IPS DF 4.7 (cell line): ENCODE measurements around the gene GNG2.
"Not testable (repeated sequence)": the region's sequence is repeated elsewhere in the genome, so short reads cannot be mapped to it uniquely, and the experiment has no call there.

Experiments used
- DNase-seq: peaks from one replicate; pipeline ENCODE4 v3.0.0-alpha.2; 2013; ENCODE audit warnings: low spot score; ENCODE audit errors: extremely low read depth

Gene GNG2

GRCh38 chr14:51884086-51884927, 23.9 kb downstream of the GNG2 start:
- DNase-seq: no peak

DNA sequence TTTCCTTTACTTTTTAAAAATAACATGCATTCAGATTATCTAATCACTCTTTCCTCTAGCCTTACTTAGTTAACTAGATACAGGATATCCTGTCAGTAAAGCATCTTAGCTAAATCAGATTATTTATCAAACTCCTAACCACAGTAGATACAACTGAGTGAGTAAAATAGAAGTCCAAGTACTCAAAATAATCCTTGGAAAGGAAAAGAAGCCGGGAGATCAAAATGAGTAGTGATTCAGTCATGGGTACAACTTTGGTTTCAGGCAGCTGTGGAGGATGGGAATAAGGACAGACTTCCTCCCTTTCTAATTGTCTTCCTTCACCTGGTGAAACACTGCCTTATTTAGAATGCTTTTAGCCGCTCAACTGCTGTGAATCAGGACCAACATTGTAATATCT, 29.4 kb downstream of the GNG2 start:
- DNase-seq: no peak

DNA sequence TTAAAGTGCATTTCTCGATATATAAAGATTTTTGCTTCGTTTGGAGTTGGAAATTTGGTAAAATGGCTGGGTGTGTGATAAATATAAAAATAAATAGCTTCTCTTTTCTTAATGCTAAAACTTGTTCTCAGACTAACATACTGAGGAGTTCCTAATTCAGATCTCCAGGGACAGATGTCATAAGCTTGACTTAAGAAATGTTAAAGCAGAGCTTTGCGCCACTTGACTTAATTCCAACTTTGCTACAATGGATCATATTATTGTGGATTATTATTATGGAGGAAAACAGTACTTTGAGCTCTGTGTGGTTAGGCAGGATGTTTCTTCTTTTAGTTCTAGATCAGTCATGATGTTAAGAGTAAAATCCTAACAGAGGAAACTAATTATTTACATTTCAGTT, 33.8 kb downstream of the GNG2 start:
- DNase-seq: no peak

- DNase-seq: no peak
Observed at GRCh38 chr14:51895375-51895774, 35.0 kb downstream of the GNG2 start.

GRCh38 chr14:51897791-51898355, 37.5 kb downstream of the GNG2 start:
- no peak for DNase-seq

DNA sequence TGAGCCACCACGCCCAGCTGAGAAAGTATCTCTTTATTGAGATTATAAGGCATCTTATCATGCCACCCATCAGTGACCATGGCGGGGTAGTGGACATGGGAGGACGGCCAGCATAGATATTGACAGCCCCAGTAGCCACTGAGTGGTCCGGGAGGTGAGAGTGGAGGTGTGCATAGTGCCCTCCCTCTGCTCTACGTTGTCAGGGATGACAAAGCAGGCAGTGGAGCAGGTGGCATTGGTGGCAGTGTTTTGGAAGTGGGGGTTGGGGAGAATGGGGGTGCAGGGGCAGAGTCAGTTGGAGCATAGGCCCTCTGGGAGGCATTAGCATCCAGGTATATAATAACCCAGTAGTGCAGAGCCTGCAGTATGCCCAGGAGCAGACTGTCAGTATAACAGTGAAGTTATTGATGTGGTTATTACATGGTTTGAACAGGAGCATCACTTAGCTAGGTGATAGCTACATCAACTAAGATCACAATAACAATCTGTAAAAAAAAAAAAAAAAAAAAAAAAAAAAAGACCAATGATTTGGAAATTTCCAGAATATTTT, 41.1 kb downstream of the GNG2 start:
- no peak for DNase-seq

DNA sequence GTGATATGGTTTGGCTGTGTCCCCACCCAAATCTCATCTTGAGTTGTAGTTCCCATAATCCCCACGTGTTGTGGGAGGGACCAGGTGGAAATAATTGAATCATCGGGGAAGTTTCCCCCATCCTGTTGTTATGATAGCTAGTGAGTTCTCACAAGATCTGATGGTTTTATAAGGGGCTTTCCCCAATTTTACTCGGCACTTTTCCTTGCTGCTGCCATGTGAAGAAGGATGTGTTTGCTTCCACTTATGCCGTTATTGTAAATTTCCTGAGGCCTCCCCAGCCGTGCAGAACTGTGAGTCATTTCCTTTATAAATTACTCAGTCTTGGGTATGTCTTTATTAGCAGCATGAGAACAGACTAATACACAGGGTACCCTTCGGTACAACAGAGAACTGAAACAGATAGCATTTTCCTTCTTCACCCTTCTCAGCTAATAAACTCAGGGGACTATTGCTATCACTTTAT, 45.3 kb downstream of the GNG2 start:
- not testable (repeated sequence) for DNase-seq

- DNase-seq: no peak
Observed at GRCh38 chr14:51908086-51908485, 47.7 kb downstream of the GNG2 start.

DNA sequence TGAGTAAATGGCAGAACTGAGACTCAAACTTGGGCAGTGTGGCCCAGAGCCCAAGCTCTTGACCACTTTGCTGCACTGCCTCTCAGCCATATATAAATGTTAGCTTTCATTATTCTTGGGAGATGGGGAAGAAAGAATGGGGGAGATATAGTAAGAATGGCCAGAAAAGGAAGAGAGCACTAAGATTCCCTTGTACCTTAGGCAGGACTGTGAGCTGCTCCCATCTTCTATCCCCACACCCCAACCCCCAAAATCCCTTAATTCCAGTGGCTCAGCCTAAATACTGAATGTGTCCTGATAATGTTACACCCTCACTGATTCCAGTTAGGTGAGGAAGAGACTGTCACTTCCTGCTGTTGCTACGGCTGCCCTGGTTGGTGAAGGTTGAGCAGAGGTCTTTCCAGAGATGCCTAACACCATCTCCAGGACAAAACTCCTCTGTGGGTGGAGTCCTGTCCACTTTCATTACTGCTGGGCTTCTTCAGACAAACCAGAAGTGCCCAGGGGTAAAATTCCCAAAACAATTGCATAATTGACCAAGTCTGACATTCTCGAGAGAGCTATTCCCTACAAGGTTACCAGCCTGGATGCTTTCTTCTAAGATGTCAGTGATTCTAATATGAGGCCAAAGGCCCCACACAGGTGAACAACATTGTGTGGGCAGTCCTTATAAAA, 51.8 kb downstream of the GNG2 start:
- no peak for DNase-seq

DNA sequence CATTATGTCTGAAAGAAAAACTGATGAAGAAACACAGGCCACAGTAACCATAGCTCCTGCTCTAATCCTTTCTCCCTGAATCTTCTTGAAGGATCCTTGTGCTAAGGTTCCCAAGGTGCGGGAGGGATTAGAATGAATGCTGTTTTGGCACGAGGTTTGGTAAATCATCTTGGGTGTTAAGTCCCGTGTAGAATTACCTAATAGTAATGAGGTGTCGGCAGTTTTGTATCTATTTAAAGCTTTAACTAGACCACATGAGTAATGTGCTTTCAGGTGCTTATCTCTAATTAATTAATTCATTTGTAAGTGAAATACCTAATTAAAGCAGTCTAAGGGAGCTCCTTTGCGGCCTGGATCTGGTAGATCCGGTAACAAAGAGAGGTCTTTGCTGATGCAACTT, 53.9 kb downstream of the GNG2 start:
- DNase-seq: no peak

DNA sequence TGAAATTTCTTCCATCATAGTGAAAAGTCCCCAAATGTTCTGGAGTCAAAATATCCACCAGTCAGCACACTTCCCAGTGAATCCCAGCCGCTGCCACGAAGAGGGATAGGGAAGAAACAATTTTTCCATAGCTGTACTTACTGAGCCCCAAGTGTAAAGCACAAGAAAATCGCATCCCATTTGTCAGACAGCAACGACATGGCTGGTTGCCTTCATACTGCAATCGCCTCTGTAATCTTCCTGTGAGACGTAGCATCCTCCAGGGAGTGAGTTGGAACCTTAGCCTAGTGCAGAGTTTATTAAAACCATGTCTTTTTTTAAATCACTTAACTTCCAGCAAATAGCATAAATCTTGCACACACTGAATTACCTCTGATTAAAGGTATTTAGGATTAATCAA, 56.8 kb downstream of the GNG2 start:
- DNase-seq: no peak

DNA sequence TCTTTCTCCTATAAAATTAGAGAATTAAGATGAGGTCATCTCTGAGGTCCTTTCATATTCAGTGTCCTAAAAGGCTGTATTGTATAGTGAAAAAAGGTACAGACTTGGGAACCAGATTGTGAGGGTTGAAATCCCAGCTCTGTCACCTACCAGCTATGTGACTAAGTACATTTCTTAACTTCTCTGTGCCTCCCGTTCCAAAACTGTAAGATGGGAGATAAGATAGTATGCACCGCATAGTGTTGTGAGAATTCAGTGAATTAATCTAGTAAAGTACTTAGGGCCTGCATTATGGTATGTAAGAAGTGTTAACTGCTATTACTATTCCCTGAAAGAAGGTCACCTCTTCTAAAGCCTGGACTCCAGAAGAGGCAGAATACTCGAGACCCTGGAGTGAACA, 60.6 kb downstream of the GNG2 start:
- DNase-seq: no peak

DNA sequence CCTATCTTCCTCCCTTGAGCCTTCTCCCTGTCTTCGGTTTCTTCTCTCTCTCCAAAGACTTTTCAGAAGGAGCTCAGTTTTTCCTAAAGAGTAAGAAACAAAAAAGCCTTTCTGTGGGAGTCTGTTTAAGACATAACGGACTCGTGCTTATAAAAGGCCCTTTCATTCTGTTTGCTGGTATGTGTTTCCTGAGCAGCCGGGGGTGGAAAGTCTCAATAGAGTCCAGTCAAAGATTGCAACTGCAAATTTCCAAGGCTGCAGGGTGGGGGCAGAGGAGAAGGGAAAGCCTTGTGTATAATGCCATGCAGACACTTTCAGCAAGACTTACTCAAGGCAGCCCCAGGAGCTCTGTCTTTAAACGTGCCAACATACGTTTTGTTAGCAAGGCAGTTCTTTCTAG, 62.2 kb downstream of the GNG2 start:
- DNase-seq: no peak

- DNase-seq: no peak
Observed at GRCh38 chr14:51924600-51924999, 64.2 kb downstream of the GNG2 start.

- no peak for DNase-seq
Observed at GRCh38 chr14:51925980-51926379, 65.6 kb downstream of the GNG2 start.

DNA sequence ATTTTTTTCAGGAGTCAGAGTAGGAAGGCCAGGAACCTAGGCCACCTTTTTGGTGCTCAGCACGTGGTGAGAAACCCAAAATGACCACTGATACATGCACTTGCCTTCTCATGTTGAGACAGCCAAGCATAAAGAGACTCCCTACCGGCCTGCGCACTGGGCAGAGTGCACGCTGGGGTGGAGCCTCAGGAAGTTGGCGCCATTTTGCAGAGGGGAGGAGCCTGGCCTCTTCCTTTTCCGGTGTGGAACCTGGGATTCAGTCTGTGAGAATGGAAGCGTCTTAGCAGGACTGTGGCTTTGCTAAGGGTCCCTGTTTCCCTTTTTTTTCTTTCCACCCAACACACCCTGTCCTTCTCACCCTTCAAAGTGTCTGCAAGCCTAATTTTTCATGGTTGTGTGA, 66.0 kb downstream of the GNG2 start:
- DNase-seq: no peak

DNA sequence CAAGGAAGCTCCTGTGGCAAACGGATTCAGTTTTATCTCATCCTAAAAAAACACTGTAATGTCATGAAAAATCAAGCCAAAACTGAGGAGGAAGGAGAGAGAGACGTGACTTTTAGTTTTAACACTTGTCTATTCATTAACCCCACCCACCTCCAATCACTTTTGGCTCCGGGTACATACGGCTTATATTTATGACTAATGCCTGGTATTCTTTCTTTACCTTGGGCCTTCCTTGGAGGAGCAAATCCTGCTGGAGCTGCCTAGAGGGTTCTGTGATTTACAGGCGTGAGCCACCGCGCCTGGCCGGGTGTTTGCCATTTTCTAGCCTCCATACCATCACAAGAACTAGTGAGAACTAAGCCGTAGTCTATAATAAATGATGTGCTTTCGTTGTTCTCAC, 68.2 kb downstream of the GNG2 start:
- DNase-seq: no peak

DNA sequence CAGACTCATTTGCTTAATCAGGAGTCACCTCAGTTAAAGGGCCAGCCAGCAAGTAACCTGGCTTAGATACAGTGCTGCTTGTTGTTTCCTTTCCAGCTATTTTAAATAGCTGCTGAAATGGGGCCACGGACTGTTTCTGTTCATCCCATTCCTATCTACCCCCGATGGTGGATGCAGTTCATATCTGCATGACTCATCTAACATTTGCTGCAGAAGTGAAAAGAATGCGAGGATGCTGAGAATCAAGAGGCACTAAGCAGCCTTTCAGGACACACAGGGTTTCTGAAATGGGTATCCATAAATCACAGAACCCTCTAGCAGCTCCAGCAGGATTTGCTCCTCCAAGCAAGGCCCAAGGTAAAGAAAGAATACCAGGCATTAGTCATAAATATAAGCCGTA, 68.8 kb downstream of the GNG2 start:
- DNase-seq: no peak

DNA sequence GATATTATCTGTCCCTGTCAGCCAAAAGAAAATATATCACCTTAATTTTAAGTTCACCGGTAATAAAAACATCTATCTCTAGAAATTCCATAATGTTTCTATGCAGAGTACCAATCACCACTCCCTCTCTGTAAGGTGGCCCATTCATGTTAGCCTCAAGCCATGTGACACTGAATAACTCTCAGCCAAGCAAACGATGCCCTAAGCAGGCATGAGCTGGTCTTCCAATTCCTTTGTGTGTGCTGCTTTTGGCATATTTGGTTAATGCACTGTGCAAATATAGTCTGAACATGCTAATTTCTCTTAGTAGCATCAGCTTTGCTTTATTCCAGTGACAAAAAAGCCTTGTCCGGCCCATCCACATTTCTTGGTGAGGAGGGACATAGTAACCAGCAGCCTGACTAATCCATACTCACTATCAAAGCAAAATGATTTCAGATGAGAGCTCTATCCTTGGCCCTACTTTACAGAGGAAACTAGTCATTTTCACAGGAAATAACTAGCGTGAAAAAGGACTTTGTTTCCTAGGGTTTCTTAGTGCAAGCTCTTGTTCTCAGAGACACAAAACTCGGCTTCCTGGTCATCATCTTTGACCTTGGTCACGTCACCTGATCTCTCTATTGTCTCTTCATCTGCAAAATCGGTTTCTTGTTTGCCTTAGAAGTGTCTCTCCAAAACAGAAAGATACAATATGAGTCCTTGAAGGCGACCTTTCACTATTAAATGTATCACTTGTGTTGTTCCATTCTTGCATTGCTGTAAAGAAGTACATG, 69.7 kb downstream of the GNG2 start:
- no peak for DNase-seq

- no peak for DNase-seq
Observed at GRCh38 chr14:51931308-51931707, 70.9 kb downstream of the GNG2 start.

DNA sequence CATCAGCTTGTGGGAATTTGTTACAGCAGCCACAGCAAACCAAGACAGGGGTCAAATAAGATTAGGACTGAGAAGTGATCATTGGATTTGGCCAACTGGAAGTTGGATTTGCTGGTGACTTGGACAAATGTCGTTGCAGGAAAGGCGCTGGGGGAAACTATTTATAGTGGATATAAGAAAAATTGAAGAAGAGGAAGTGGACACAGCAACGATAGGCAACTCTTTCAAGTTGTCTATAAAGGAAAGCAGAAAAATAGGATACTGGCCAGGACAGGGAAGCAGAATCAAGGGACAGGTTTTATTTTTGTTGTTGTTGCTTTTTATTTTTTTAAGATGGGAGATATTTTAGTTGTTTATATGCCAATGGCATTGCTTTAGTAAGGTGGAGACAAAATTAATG, 72.8 kb downstream of the GNG2 start:
- DNase-seq: no peak

DNA sequence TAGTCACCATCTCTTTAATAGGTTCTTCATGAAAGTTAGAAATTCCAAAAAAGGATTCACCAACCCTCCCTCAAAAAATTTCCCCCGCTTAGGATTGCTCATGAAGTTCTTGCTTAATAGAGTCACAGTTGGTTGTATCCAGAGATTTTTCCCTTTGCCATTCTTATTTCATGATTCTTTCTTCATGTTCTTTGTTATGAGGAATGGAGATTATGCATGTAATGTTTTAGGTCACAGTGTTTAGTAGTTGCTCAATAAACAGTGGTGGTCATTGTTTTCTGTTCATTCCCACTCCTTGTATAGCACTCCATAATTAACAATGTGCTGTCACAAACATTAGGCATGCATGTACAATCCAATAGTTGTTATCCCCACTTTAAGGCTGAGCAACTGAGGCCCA, 77.7 kb downstream of the GNG2 start:
- DNase-seq: no peak
